Measurements from ENCODE around the gene UQCRC2. TPM values are rescaled to one million over a fixed set of nuclear protein-coding genes. Genes with fewer than 3 reads are reported as not detected.

Gene UQCRC2
- total and polyA plus RNA-seq, 2 donors (not counting 3 experiments of a cell fraction or from before 2014, with no cell fraction given) = 132 to 189 TPM

DNA sequence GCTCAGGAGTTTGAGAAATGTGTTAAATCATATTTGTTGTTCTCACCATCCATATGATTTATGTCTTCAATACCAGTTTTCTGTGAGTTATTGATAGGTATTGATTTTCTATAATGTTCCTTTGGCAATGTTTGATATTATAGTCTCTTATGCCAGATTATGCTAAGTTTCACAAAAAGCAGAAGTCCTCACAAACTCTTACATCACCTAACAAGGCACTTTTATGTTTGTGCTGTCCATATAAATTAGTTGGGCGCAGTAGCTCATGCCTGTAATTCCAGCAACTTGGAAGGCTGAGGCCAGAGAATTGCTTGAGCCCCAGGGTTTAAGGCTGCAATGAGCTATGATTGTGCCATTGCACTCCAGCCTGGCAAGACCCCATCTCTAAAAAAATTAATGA lies 12.6 kb upstream of the UQCRC2 start:
- Histone ChIP-seq H3K27me3 (ENCODE audit: control insufficient read depth in 2 of 2, insufficient read depth in 2 of 2, low read length in 2 of 2) (peaks cover 13 to 17% of the 10 kb centered on the region in 2 experiments), H3K9me3 (replicated peaks; ENCODE audit: control insufficient read depth, insufficient read depth, low read length) (no peaks in the 10 kb centered on the region), H3K4me2 (ENCODE audit: insufficient read depth, low read length) (no peak overlapping the region), H2AFZ (ENCODE audit: low read depth, low read length) (no peak overlapping the region), H3K9me1 (replicated peaks; ENCODE audit: control insufficient read depth, extremely low read depth, insufficient read depth, low read length) (no peaks in the 10 kb centered on the region), H4K20me1 (replicated peaks; ENCODE audit: control insufficient read depth, extremely low read depth, insufficient read depth, low read length) (no peaks in the 10 kb centered on the region), H3K9ac (replicated peaks; ENCODE audit: extremely low read depth, insufficient read depth, low read length) (no peak overlapping the region), H3K36me3 (ENCODE audit: control insufficient read depth in 2 of 2, extremely low read depth in 1 of 2, insufficient read depth in 2 of 2, low read length in 2 of 2) (no peaks in the 10 kb centered on the region), H3K4me3 (replicated peaks in 1 of 3; ENCODE audit: insufficient read depth in 1 of 3, low read depth in 1 of 3, low read length in 3 of 3) (no peak overlapping the region), H3K4me1 (ENCODE audit: control insufficient read depth, extremely low read depth, insufficient read depth, low read length) (no peaks in the 10 kb centered on the region), H3K79me2 (ENCODE audit: control insufficient read depth, insufficient read depth, low read length) (no peaks in the 10 kb centered on the region), H3K27ac (ENCODE audit: insufficient read depth, low read depth, low read length) (no peak overlapping the region)
- DNase-seq (ENCODE audit: low read depth, low spot score) (no peak), FAIRE-seq (no peak)
- dilution Hi-C loops (cut with MboI; ENCODE audit: extremely low pct_ligation_motif_present, low sequenced_read_pairs) (no loop called here), intact Hi-C loops (cut with micrococcal nuclease) (no loop called here)
- CTCF ChIA-PET = no interaction called here
- POLR2A ChIA-PET = no interaction called here
- TF ChIP-seq, protein P1, sequence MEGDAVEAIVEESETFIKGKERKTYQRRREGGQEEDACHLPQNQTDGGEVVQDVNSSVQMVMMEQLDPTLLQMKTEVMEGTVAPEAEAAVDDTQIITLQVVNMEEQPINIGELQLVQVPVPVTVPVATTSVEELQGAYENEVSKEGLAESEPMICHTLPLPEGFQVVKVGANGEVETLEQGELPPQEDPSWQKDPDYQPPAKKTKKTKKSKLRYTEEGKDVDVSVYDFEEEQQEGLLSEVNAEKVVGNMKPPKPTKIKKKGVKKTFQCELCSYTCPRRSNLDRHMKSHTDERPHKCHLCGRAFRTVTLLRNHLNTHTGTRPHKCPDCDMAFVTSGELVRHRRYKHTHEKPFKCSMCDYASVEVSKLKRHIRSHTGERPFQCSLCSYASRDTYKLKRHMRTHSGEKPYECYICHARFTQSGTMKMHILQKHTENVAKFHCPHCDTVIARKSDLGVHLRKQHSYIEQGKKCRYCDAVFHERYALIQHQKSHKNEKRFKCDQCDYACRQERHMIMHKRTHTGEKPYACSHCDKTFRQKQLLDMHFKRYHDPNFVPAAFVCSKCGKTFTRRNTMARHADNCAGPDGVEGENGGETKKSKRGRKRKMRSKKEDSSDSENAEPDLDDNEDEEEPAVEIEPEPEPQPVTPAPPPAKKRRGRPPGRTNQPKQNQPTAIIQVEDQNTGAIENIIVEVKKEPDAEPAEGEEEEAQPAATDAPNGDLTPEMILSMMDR (IDR thresholded peaks at IDR 0.05; ENCODE audit: extremely low read depth in 1 of 2, insufficient read depth in 1 of 2, low read depth in 1 of 2, low read length in 2 of 2) = no peak
- no peak for TF ChIP-seq GATA2 (IDR thresholded peaks at IDR 0.05; ENCODE audit: insufficient read depth, insufficient read length, low read depth, low read length)
- no peak for TF ChIP-seq MYC (IDR thresholded peaks at IDR 0.05; ENCODE audit: low read depth, low read length)
- TF ChIP-seq POLR2A (IDR thresholded peaks at IDR 0.05; ENCODE audit: low read depth, low read length) = no peak
- no peak for TF ChIP-seq FOS (IDR thresholded peaks at IDR 0.05; ENCODE audit: borderline replicate concordance, insufficient read depth, low read length)
- no peak for TF ChIP-seq POLR2AphosphoS5 (IDR thresholded peaks at IDR 0.05; ENCODE audit: insufficient read depth, low read depth, low read length)
- TF ChIP-seq EZH2 (IDR thresholded peaks at IDR 0.05; ENCODE audit: borderline replicate concordance, low read depth, low read length, severe bottlenecking) = no peak
- TF ChIP-seq JUN (IDR thresholded peaks at IDR 0.05; ENCODE audit: borderline replicate concordance, insufficient read depth, insufficient read length, low read depth) = no peak
- TF ChIP-seq, protein P2, sequence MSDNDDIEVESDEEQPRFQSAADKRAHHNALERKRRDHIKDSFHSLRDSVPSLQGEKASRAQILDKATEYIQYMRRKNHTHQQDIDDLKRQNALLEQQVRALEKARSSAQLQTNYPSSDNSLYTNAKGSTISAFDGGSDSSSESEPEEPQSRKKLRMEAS (IDR thresholded peaks at IDR 0.05; ENCODE audit: insufficient read depth, insufficient read length) = no peak
- no TSS peak for BruUV-seq (replicated peaks)

Data from endothelial cell of umbilical vein (primary cell).